ENCODE data around the gene COL28A1.

- TF ChIP-seq CTCF (IDR thresholded peaks at IDR 0.05) (no peak), EZH2 (IDR thresholded peaks at IDR 0.05) (no peak), EZH2phosphoT487 (IDR thresholded peaks at IDR 0.05) (no peak)
Measured at GRCh38 chr7:7568553-7568952, 32.9 kb upstream of the COL28A1 start.

Data from neural progenitor cell (in vitro differentiated cells).